Measurements from ENCODE around the gene PEAK1.

The PEAK1 gene

DNA sequence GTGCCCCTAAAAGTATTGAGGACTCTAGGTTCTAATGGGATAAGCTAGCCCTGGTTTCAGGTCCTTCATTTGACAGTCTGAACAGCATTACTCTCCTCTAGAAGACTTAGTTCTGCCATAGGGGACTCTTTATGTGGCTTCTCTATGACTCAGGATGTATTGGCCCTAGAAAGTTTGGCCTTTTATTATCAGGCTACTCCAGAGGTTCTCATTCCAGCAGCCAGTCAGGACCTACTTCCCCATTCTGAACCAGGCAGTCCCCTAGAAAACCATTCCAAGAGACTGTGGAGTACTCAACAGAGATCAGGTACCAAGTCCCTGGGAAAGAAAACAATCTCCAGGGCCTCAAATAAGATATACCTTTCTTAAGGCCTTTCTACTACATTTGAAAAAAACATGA, 191.1 kb downstream of the PEAK1 start:
- POLR2A ChIA-PET = interaction anchor here (0.7 kb wide), 1 partner anchor 168 kb away, joined by 4 read pairs; no protein-coding TSS in a partner anchor
- Histone ChIP-seq H3K4me1 (ENCODE audit: control insufficient read depth, insufficient read depth, low read length) (peaks cover 9% of the 10 kb centered on the region), H3K36me3 (ENCODE audit: control insufficient read depth in 2 of 2, insufficient read depth in 1 of 2, low read length in 2 of 2) (no peaks in the 10 kb centered on the region), H3K4me3 (ENCODE audit: low read depth, low read length) (no peak overlapping the region), H3K9me3 (ENCODE audit: control insufficient read depth, insufficient read depth, low read depth, low read length) (no peaks in the 10 kb centered on the region), H3K27ac (ENCODE audit: extremely low read depth, low read depth, low read length) (no peak overlapping the region)
- TF ChIP-seq ZNF133 (tag by site-specific recombination; IDR thresholded peaks at IDR 0.05) = no peak
- TF ChIP-seq GLIS2 (tag by site-specific recombination; IDR thresholded peaks at IDR 0.05) = no peak
- TF ChIP-seq ZNF670 (tag by site-specific recombination; IDR thresholded peaks at IDR 0.05; ENCODE audit: low read depth) = no peak
- no peak for TF ChIP-seq ZNF174 (tag by site-specific recombination; IDR thresholded peaks at IDR 0.05)
- no peak for TF ChIP-seq ZNF664 (tag by site-specific recombination; IDR thresholded peaks at IDR 0.05)
- no peak for TF ChIP-seq SP3 (tag by site-specific recombination; IDR thresholded peaks at IDR 0.05)
- no peak for TF ChIP-seq ZNF155 (tag by site-specific recombination; IDR thresholded peaks at IDR 0.05)
- TF ChIP-seq ZNF747 (tag by site-specific recombination; IDR thresholded peaks at IDR 0.05) = no peak
- TF ChIP-seq ZNF510 (tag by site-specific recombination; IDR thresholded peaks at IDR 0.05; ENCODE audit: insufficient replicate concordance) = no peak
- TF ChIP-seq ZNF37A (tag by site-specific recombination; IDR thresholded peaks at IDR 0.05) = no peak
- TF ChIP-seq ZBTB7A (tag by site-specific recombination; IDR thresholded peaks at IDR 0.05; ENCODE audit: low read depth) = no peak
- CTCF ChIA-PET = no interaction called here

DNA sequence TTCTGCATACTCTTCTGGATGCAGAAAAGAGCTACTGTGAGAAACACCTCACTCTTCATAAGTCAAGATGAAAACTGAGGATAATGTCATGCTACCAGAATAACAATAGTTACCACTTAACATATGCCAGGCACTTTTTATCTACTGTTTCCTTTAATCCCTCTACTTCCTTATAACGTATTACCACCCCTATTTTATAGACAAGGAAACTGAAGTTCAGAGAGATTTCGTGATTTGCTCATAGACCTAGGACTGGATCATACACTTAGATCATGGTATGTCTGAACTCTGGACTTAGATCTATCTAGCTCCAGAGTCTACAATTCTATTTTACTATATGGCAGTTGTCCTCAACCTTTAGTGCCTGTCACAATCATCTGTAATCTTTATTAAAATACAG, 193.3 kb downstream of the PEAK1 start:
- H3K4me3 ChIP-seq (ENCODE audit: low read depth, low read length) = no peak overlapping the region
- no peaks in the 10 kb centered on the region for H3K9me3 ChIP-seq (ENCODE audit: control insufficient read depth, insufficient read depth, low read depth, low read length)
- no peak for TF ChIP-seq ZNF140 (tag by site-specific recombination; IDR thresholded peaks at IDR 0.05)
- TF ChIP-seq ZNF184 (tag by site-specific recombination; IDR thresholded peaks at IDR 0.05) = no peak
- TF ChIP-seq, protein P1, sequence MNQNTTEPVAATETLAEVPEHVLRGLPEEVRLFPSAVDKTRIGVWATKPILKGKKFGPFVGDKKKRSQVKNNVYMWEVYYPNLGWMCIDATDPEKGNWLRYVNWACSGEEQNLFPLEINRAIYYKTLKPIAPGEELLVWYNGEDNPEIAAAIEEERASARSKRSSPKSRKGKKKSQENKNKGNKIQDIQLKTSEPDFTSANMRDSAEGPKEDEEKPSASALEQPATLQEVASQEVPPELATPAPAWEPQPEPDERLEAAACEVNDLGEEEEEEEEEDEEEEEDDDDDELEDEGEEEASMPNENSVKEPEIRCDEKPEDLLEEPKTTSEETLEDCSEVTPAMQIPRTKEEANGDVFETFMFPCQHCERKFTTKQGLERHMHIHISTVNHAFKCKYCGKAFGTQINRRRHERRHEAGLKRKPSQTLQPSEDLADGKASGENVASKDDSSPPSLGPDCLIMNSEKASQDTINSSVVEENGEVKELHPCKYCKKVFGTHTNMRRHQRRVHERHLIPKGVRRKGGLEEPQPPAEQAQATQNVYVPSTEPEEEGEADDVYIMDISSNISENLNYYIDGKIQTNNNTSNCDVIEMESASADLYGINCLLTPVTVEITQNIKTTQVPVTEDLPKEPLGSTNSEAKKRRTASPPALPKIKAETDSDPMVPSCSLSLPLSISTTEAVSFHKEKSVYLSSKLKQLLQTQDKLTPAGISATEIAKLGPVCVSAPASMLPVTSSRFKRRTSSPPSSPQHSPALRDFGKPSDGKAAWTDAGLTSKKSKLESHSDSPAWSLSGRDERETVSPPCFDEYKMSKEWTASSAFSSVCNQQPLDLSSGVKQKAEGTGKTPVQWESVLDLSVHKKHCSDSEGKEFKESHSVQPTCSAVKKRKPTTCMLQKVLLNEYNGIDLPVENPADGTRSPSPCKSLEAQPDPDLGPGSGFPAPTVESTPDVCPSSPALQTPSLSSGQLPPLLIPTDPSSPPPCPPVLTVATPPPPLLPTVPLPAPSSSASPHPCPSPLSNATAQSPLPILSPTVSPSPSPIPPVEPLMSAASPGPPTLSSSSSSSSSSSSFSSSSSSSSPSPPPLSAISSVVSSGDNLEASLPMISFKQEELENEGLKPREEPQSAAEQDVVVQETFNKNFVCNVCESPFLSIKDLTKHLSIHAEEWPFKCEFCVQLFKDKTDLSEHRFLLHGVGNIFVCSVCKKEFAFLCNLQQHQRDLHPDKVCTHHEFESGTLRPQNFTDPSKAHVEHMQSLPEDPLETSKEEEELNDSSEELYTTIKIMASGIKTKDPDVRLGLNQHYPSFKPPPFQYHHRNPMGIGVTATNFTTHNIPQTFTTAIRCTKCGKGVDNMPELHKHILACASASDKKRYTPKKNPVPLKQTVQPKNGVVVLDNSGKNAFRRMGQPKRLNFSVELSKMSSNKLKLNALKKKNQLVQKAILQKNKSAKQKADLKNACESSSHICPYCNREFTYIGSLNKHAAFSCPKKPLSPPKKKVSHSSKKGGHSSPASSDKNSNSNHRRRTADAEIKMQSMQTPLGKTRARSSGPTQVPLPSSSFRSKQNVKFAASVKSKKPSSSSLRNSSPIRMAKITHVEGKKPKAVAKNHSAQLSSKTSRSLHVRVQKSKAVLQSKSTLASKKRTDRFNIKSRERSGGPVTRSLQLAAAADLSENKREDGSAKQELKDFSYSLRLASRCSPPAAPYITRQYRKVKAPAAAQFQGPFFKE (tag by site-specific recombination; IDR thresholded peaks at IDR 0.05; ENCODE audit: borderline replicate concordance) = no peak
- TF ChIP-seq ZNF202 (tag by site-specific recombination; IDR thresholded peaks at IDR 0.05; ENCODE audit: borderline replicate concordance) = no peak
- TF ChIP-seq YY2 (tag by site-specific recombination; IDR thresholded peaks at IDR 0.05) = no peak
- TF ChIP-seq, protein P2, sequence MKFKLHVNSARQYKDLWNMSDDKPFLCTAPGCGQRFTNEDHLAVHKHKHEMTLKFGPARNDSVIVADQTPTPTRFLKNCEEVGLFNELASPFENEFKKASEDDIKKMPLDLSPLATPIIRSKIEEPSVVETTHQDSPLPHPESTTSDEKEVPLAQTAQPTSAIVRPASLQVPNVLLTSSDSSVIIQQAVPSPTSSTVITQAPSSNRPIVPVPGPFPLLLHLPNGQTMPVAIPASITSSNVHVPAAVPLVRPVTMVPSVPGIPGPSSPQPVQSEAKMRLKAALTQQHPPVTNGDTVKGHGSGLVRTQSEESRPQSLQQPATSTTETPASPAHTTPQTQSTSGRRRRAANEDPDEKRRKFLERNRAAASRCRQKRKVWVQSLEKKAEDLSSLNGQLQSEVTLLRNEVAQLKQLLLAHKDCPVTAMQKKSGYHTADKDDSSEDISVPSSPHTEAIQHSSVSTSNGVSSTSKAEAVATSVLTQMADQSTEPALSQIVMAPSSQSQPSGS (tag by site-specific recombination; IDR thresholded peaks at IDR 0.05; ENCODE audit: low read depth) = no peak
- no peak overlapping the region for H3K27ac ChIP-seq (ENCODE audit: extremely low read depth, low read depth, low read length)
- peaks cover 9% of the 10 kb centered on the region for H3K4me1 ChIP-seq (ENCODE audit: control insufficient read depth, insufficient read depth, low read length)
- CTCF ChIA-PET = interaction anchor here (0.5 kb wide), 1 partner anchor 391 kb away, joined by 5 read pairs; no protein-coding TSS in a partner anchor
- POLR2A ChIA-PET = no interaction called here
- no peaks in the 10 kb centered on the region for H3K36me3 ChIP-seq (ENCODE audit: control insufficient read depth in 2 of 2, insufficient read depth in 1 of 2, low read length in 2 of 2)

All from HEK293 (cell line).